SK-N-SH (cell line): Measurements from ENCODE around the gene INO80D. TPM values are rescaled to one million over a fixed set of nuclear protein-coding genes. Genes with fewer than 3 reads are reported as not detected.

Source experiments
- CTCF ChIA-PET: fragments of 300-600, 350-600 bp; formaldehyde crosslinking; extraction: SDS; loops from one replicate; lab custom pipeline; 2021; lab: Yijun Ruan, JAX
- POLR2A ChIA-PET: fragments of 350-600 bp; sonication (Branson Sonifier 250); formaldehyde crosslinking; extraction: SDS; loops from one replicate; lab custom pipeline; 2020; ENCODE audit warnings: antibody characterized with exemption, inconsistent platforms; lab: Yijun Ruan, JAX
- DNase-seq: peaks from one replicate; pipeline ENCODE4 v3.0.0; 2012
- H2AFZ ChIP-seq: fragments of 200-600 bp; sonication (generic); 2 replicates; pipeline ENCODE4 v1.8.1; 2016; ENCODE audit warnings: antibody characterized with exemption, mild to moderate bottlenecking, low read depth
- H3F3A ChIP-seq: fragments of 200-600 bp; sonication (generic); replicated peaks from 2 replicates; pipeline ENCODE3; 2016; ENCODE audit warnings: antibody characterized with exemption, mild to moderate bottlenecking; ENCODE audit not compliant: insufficient read depth
- H3K27ac ChIP-seq, 2 experiments: fragments of 200-500 bp in 1 of 2; fragments of 200-600 bp in 1 of 2; sonication (Bioruptor generic) in 1 of 2; sonication (generic), shearing (Covaris generic) in 1 of 2; 2 replicates each; pipeline versions ENCODE4 v1.5.1 to v1.6.1; 2014 to 2016; ENCODE audit warnings: low read depth in 2 of 2, inconsistent platforms in 1 of 2, low read length in 1 of 2, mild to moderate bottlenecking in 1 of 2, mixed read lengths in 1 of 2
- H3K27me3 ChIP-seq: fragments of 200-600 bp; sonication (generic), shearing (Covaris generic); 2 replicates; pipeline ENCODE4 v1.6.1; 2016; ENCODE audit warnings: mixed run types; ENCODE audit not compliant: insufficient read depth
- H3K36me3 ChIP-seq, 2 experiments: fragments of 200-500 bp in 1 of 2; fragments of 200-600 bp in 1 of 2; sonication (Bioruptor generic) in 1 of 2; sonication (generic) in 1 of 2; replicated peaks in 1 of 2; 2 replicates each; pipeline versions ENCODE3 to v1.5.1; 2014 to 2016; ENCODE audit warnings: low read length in 1 of 2, mild to moderate bottlenecking in 1 of 2; ENCODE audit not compliant: insufficient read depth in 2 of 2, control insufficient read depth in 1 of 2
- H3K4me1 ChIP-seq, 2 experiments: fragments of 200-500 bp in 1 of 2; fragments of 200-600 bp in 1 of 2; sonication (Bioruptor generic) in 1 of 2; sonication (generic), shearing (Covaris generic) in 1 of 2; 2 replicates each; pipeline versions ENCODE4 v1.5.1 to v1.6.1; 2014 to 2016; ENCODE audit warnings: low read depth in 1 of 2, low read length in 1 of 2, mixed run types in 1 of 2; ENCODE audit not compliant: insufficient read depth in 2 of 2, control insufficient read depth in 1 of 2
- H3K4me2 ChIP-seq: fragments of 200-600 bp; sonication (generic), shearing (Covaris generic); 2 replicates; pipeline ENCODE4 v1.6.1; 2017; ENCODE audit warnings: mixed run types
- H3K4me3 ChIP-seq, 2 experiments: fragments of 200-500 bp in 1 of 2; fragments of 200-600 bp in 1 of 2; sonication (Bioruptor generic) in 1 of 2; sonication (generic), shearing (Covaris generic) in 1 of 2; 2 replicates each; pipeline versions ENCODE4 v1.5.1 to v1.8.1; 2014 to 2016; ENCODE audit warnings: low read depth in 2 of 2, inconsistent platforms in 1 of 2, low read length in 1 of 2, mild to moderate bottlenecking in 1 of 2, mixed read lengths in 1 of 2, moderate library complexity in 1 of 2
- H3K79me2 ChIP-seq: fragments of 200-600 bp; sonication (generic); 2 replicates; pipeline ENCODE4 v1.8.1; 2017; ENCODE audit warnings: mild to moderate bottlenecking; ENCODE audit not compliant: insufficient read depth
- H3K9ac ChIP-seq: fragments of 200-600 bp; sonication (generic); 2 replicates; pipeline ENCODE4 v1.6.1; 2017; ENCODE audit warnings: mixed run types
- H3K9me2 ChIP-seq: fragments of 200-600 bp; sonication (generic); 2 replicates; pipeline ENCODE4 v1.6.1; 2017; ENCODE audit warnings: mixed run types
- H3K9me3 ChIP-seq: fragments of 200-600 bp; sonication (generic); 2 replicates; pipeline ENCODE4 v1.6.1; 2017; ENCODE audit warnings: mixed run types, mild to moderate bottlenecking, moderate library complexity
- H4K20me1 ChIP-seq: fragments of 200-600 bp; sonication (generic); 2 replicates; pipeline ENCODE4 v1.6.1; 2017; ENCODE audit warnings: mild to moderate bottlenecking, mixed run types; ENCODE audit not compliant: insufficient read depth
- CTCF ChIP-seq: fragments of 200-600 bp; sonication (generic); IDR thresholded peaks from 2 replicates; pipeline ENCODE4 v1.6.1; 2017; ENCODE audit warnings: antibody characterized with exemption, mild to moderate bottlenecking, moderate library complexity
- ELF1 ChIP-seq: IDR thresholded peaks from 2 replicates; pipeline ENCODE4 v1.4.0; 2012
- EP300 ChIP-seq, 2 experiments: IDR thresholded peaks; 2 replicates each; pipeline versions ENCODE4 v1.4.0 to v1.6.1; 2012; ENCODE audit warnings: borderline replicate concordance in 1 of 2, low read depth in 1 of 2, low read length in 1 of 2
- EZH2phosphoT487 ChIP-seq: fragments of 200-600 bp; sonication (generic); IDR thresholded peaks from 2 replicates; pipeline ENCODE4 v1.6.1; 2017; ENCODE audit warnings: low read depth, mixed run types, mild to moderate bottlenecking, antibody characterized with exemption, moderate library complexity, borderline replicate concordance
- FOXM1 ChIP-seq: IDR thresholded peaks from 2 replicates; pipeline ENCODE4 v1.4.0; 2012; ENCODE audit warnings: low read depth, mild to moderate bottlenecking
- GABPA ChIP-seq: IDR thresholded peaks from 2 replicates; pipeline ENCODE4 v1.4.0; 2012; ENCODE audit warnings: low read depth, mild to moderate bottlenecking
- GATA2 ChIP-seq: sonication (generic); formaldehyde crosslinking; IDR thresholded peaks from 2 replicates; pipeline ENCODE4 v1.5.0; 2020; ENCODE audit warnings: mild to moderate bottlenecking, missing genetic modification reagents
- IRF3 ChIP-seq: fragments of 150-350 bp; IDR thresholded peaks from 2 replicates; pipeline ENCODE4 v1.6.1; 2016; ENCODE audit warnings: mild to moderate bottlenecking, low read depth, low read length
- MEF2A ChIP-seq: IDR thresholded peaks from 2 replicates; pipeline ENCODE4 v1.4.0; 2012; ENCODE audit warnings: low read depth, borderline replicate concordance
- MXI1 ChIP-seq: IDR thresholded peaks from 2 replicates; pipeline ENCODE4 v1.6.1; 2012; ENCODE audit warnings: mild to moderate bottlenecking, low read depth, low read length, improper control_type of control experiment
- NFIC ChIP-seq: IDR thresholded peaks from 2 replicates; pipeline ENCODE4 v1.4.0; 2012; ENCODE audit warnings: borderline replicate concordance
- POLR2AphosphoS5 ChIP-seq: IDR thresholded peaks from 2 replicates; pipeline ENCODE4 v1.6.1; 2012; ENCODE audit warnings: low read depth, low read length
- RAD21 ChIP-seq: IDR thresholded peaks from 2 replicates; pipeline ENCODE4 v1.6.1; 2012; ENCODE audit warnings: mild to moderate bottlenecking, low read length
- RFX5 ChIP-seq: IDR thresholded peaks from 2 replicates; pipeline ENCODE4 v1.6.1; 2012; ENCODE audit warnings: mild to moderate bottlenecking, improper control_type of control experiment, low read length
- SIN3A ChIP-seq: IDR thresholded peaks from 2 replicates; pipeline ENCODE4 v1.6.1; 2012; ENCODE audit warnings: low read depth, mild to moderate bottlenecking, low read length, moderate library complexity, borderline replicate concordance
- SMC3 ChIP-seq: IDR thresholded peaks from 2 replicates; pipeline ENCODE4 v1.6.1; 2012; ENCODE audit warnings: low read depth, low read length, improper control_type of control experiment
- TAF1 ChIP-seq: IDR thresholded peaks from 2 replicates; pipeline ENCODE4 v1.6.1; 2012; ENCODE audit warnings: low read depth, mild to moderate bottlenecking, low read length, moderate library complexity, borderline replicate concordance
- TEAD4 ChIP-seq: IDR thresholded peaks from 2 replicates; pipeline ENCODE4 v1.4.0; 2012; ENCODE audit warnings: mild to moderate bottlenecking, borderline replicate concordance; ENCODE audit not compliant: insufficient read depth
- USF1 ChIP-seq: IDR thresholded peaks from 2 replicates; pipeline ENCODE4 v1.4.0; 2012; ENCODE audit warnings: low read depth, borderline replicate concordance
- YY1 ChIP-seq: IDR thresholded peaks from 2 replicates; pipeline ENCODE4 v1.4.0; 2012; ENCODE audit warnings: low read depth, mild to moderate bottlenecking
- WGBS: methylation state at CpG from one replicate; pipeline ENCODE4 v1.1.6; 2017; ENCODE audit warnings: low lambda C conversion rate; 5-methylcytosine and 5-hydroxymethylcytosine counted together
- polyA plus RNA-seq, 3 experiments: library from polyadenylated mRNA; depleted of rRNA; stranded (reverse); fragments of >200 nt; gene quantifications; 2 replicates each; pipeline ENCODE4 v1.2.3, GENCODE V29; 2012

Gene INO80D
- polyA plus RNA-seq, 1 of the 3 experiments (the other 2 are of a cell fraction), result 0.69 TPM

- Histone ChIP-seq H3K9me2 (no peaks in the 10 kb centered on the region), H3K4me1 (no peaks in the 10 kb centered on the region), H3K4me2 (no peak overlapping the region), H3K27ac (no peak overlapping the region), H3K4me3 (no peak overlapping the region), H4K20me1 (no peaks in the 10 kb centered on the region), H3K79me2 (peaks cover 83% of the 10 kb centered on the region)
- DNase-seq, result no peak
- TF ChIP-seq POLR2AphosphoS5 (no peak), SMC3 (no peak), CTCF (0 out of 2 replicates have a peak, but pooled peaks have one; percentile 8), EZH2phosphoT487 (no peak)
- TF ChIP-seq, all 33 proteins: peak for 1
- Histone ChIP-seq H2AFZ (no peak overlapping the region), H3K27me3 (no peaks in the 10 kb centered on the region), H3K9me3 (no peaks in the 10 kb centered on the region), H3K9ac (no peak overlapping the region), H3K36me3 (peaks cover 0 to 4% of the 10 kb centered on the region in 2 experiments), H3F3A (no peaks in the 10 kb centered on the region)
- 100% methylated on average over 1 of the region's 1 CpG for WGBS
- ChIA-PET POLR2A (no interaction called here), CTCF (no interaction called here)
Observed at GRCh38 chr2:206075113-206075512, 10.9 kb downstream of the INO80D start.

GRCh38 chr2:206071807-206072206 lies 14.2 kb downstream of the INO80D start:
- no peak overlapping the region for H3K4me2 ChIP-seq
- H3K27ac ChIP-seq, result no peak overlapping the region
- H3K9me3 ChIP-seq, result no peaks in the 10 kb centered on the region
- H2AFZ ChIP-seq, result no peak overlapping the region
- H3K36me3 ChIP-seq, result peaks cover 0 to 4% of the 10 kb centered on the region in 2 experiments
- no peaks in the 10 kb centered on the region for H3K4me1 ChIP-seq
- CTCF ChIA-PET, result interaction anchor here (0.7 to 1.2 kb wide), 3 partner anchors 13 to 67 kb away, joined by 3 to 7 read pairs (median 3); partner anchors contain the start of gene INO80D
- no peaks in the 10 kb centered on the region for H4K20me1 ChIP-seq
- POLR2A ChIA-PET, result no interaction called here
- H3K79me2 ChIP-seq, result peaks cover 75% of the 10 kb centered on the region
- WGBS, result 91% methylated on average over 1 of the region's 1 CpG
- H3F3A ChIP-seq, result no peaks in the 10 kb centered on the region
- TF ChIP-seq NFIC (no peak), TAF1 (no peak), TEAD4 (no peak), FOXM1 (no peak), GABPA (no peak), ELF1 (no peak), GATA2 (CRISPR knock-in tag) (no peak), RAD21 (no peak), RFX5 (no peak), YY1 (no peak), MEF2A (no peak), EP300 (IDR thresholded peaks at IDR 0.05; ENCODE audit: borderline replicate concordance in 1 of 2, low read depth in 1 of 2, low read length in 1 of 2) (no peak), USF1 (no peak), MXI1 (no peak), SIN3A (no peak), IRF3 (no peak)
- no peak overlapping the region for H3K4me3 ChIP-seq
- no peak for DNase-seq
- no peaks in the 10 kb centered on the region for H3K9me2 ChIP-seq
- no peaks in the 10 kb centered on the region for H3K27me3 ChIP-seq
- no peak overlapping the region for H3K9ac ChIP-seq
